MM.1S (cell line): ENCODE measurements around the gene ZBTB11.
"Not testable (repeated sequence)": the region's sequence is repeated elsewhere in the genome, so short reads cannot be mapped to it uniquely, and the experiment has no call there.

Experiments
- EZH2 ChIP-seq: fragments of 300-600 bp; sonication (generic); optimal IDR thresholded peaks from 2 replicates; pipeline ENCODE3; 2017; ENCODE audit warnings: low read depth, mild to moderate bottlenecking, antibody characterized with exemption, low read length, mixed read lengths
- EZH2phosphoT487 ChIP-seq: fragments of 300-600 bp; sonication (generic); IDR thresholded peaks from 2 replicates; pipeline ENCODE4 v1.6.1; 2018; ENCODE audit warnings: antibody characterized with exemption, low read length
- TF ChIP-seq, protein P1 (sequence below): fragments of 300-600 bp; sonication (generic); IDR thresholded peaks from 2 replicates; pipeline ENCODE4 v1.5.1; 2016; ENCODE audit warnings: antibody characterized with exemption, low read length, mixed read lengths

DNA sequence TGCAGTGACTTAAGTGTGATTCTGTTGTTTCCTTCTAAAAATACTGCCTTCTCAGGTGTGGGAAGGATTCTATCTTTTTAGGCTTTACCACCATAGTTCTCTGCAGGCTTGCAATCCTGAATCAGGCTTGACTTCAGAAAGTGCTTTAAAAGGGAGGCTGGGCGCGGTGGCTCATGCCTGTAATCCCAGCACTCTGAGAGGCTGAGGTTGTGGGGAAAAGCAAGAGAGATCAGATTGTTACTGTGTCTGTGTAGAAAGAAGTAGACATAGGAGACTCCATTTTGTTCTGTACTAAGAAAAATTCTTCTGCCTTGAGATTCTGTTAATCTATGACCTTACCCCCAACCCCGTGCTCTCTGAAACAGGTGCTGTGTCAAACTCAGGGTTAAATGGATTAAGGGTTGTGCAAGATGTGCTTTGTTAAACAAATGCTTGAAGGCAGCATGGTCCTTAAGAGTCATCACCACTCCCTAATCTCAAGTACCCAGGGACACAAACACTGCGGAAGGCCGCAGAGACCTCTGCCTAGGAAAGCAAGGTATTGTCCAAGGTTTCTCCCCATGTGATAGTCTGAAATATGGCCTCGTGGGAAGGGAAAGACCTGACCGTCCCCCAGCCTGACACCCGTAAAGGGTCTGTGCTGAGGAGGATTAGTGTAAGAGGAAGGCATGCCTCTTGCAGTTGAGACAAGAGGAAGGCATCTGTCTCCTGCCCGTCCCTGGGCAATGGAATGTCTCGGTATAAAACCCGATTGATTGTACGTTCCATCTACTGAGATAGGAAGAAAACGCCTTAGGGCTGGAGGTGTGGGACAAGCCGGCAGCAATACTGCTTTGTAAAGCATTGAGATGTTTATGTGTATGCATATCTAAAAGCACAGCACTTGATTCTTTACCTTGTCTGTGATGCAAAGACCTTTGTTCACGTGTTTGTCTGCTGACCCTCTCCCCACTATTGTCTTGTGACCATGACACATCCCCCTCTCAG, 15.0 kb upstream of the ZBTB11 start:
- TF ChIP-seq, protein P1, sequence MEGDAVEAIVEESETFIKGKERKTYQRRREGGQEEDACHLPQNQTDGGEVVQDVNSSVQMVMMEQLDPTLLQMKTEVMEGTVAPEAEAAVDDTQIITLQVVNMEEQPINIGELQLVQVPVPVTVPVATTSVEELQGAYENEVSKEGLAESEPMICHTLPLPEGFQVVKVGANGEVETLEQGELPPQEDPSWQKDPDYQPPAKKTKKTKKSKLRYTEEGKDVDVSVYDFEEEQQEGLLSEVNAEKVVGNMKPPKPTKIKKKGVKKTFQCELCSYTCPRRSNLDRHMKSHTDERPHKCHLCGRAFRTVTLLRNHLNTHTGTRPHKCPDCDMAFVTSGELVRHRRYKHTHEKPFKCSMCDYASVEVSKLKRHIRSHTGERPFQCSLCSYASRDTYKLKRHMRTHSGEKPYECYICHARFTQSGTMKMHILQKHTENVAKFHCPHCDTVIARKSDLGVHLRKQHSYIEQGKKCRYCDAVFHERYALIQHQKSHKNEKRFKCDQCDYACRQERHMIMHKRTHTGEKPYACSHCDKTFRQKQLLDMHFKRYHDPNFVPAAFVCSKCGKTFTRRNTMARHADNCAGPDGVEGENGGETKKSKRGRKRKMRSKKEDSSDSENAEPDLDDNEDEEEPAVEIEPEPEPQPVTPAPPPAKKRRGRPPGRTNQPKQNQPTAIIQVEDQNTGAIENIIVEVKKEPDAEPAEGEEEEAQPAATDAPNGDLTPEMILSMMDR, result not testable (repeated sequence)
- not testable (repeated sequence) for TF ChIP-seq EZH2phosphoT487, EZH2
